ENCODE results near the gene NFATC3.

DNA sequence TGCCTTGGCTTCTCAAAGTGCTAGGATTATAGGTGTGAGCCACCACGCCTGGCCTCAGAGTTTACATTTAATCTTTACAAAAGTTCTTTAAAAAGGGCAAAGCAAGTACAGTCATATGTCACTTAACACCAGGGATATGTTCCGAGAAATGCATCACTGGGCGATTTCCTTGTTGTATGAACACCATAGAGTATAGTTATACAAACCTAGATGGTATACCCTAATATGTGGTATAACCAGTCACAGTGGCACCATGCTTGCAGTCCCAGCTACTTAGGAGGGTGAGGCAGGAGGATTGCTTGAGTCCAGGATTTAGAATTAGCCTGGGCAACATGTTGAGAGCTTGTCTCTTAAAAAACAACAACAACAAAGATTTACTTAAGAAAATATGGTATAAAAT is 51.3 kb downstream of the NFATC3 start:
- TF ChIP-seq POLR2AphosphoS5 (IDR thresholded peaks at IDR 0.05; ENCODE audit: low read depth, low read length): no peak
- no peak for TF ChIP-seq POLR2A (IDR thresholded peaks at IDR 0.05; ENCODE audit: low read depth, low read length)
- TF ChIP-seq TAF1 (IDR thresholded peaks at IDR 0.05; ENCODE audit: low read depth, low read length): no peak

Measured in GM12891 (cell line).